H1 (cell line): ENCODE measurements around the gene ABHD8. TPM values are rescaled to one million over a fixed set of nuclear protein-coding genes. Genes with fewer than 3 reads are reported as not detected.

Source experiments
- CTCF ChIA-PET: fragments of 300-600 bp; sonication (Branson Sonifier 250); formaldehyde crosslinking; loops from one replicate; lab custom pipeline; 2021; ENCODE audit not compliant: partially characterized antibody; lab: Charles Lee
- POLR2A ChIA-PET: fragments of 300-600 bp; sonication (Branson Sonifier 250); formaldehyde crosslinking; loops from one replicate; lab custom pipeline; 2021; ENCODE audit warnings: inconsistent platforms; ENCODE audit not compliant: partially characterized antibody; lab: Charles Lee
- DNase-seq, 2 experiments: peaks; one replicate each; pipeline versions ENCODE4 v3.0.0 to v3.0.0-alpha.2; 2010 to 2022; ENCODE audit warnings: low spot score in 2 of 2, low read depth in 1 of 2, mixed read lengths in 1 of 2
- FAIRE-seq: peaks from 2 replicates; lab custom pipeline; 2011; peaks lifted over from hg19 to GRCh38; lab: Jason Lieb, UNC
- H2AFZ ChIP-seq: 2 replicates; pipeline ENCODE4 v1.8.1; 2012; ENCODE audit warnings: low read length, inconsistent platforms
- H2AK5ac ChIP-seq: 2 replicates; pipeline ENCODE4 v1.6.1; 2013; ENCODE audit warnings: low read depth, low read length
- H2BK120ac ChIP-seq: replicated peaks from 2 replicates; pipeline ENCODE3; 2013; ENCODE audit warnings: low read depth, low read length, inconsistent platforms
- H2BK12ac ChIP-seq: 2 replicates; pipeline ENCODE4 v1.6.1; 2013; ENCODE audit warnings: low read depth, low read length
- H2BK15ac ChIP-seq: 2 replicates; pipeline ENCODE4 v1.6.1; 2013; ENCODE audit warnings: low read length
- H2BK20ac ChIP-seq: 2 replicates; pipeline ENCODE4 v1.6.1; 2013; ENCODE audit warnings: low read length
- H2BK5ac ChIP-seq: 2 replicates; pipeline ENCODE4 v1.6.1; 2013; ENCODE audit warnings: low read depth, low read length
- H3K14ac ChIP-seq: 2 replicates; pipeline ENCODE4 v1.6.1; 2013; ENCODE audit warnings: inconsistent platforms; ENCODE audit not compliant: insufficient read length
- H3K18ac ChIP-seq: 2 replicates; pipeline ENCODE4 v1.6.1; 2013; ENCODE audit warnings: low read length; ENCODE audit errors: extremely low read depth
- H3K23ac ChIP-seq: 2 replicates; pipeline ENCODE4 v1.6.1; 2013; ENCODE audit warnings: inconsistent platforms; ENCODE audit not compliant: insufficient read length
- H3K23me2 ChIP-seq: 2 replicates; pipeline ENCODE4 v1.6.1; 2013; ENCODE audit warnings: low read depth, low read length
- H3K27ac ChIP-seq: 2 replicates; pipeline ENCODE4 v1.6.1; 2011; ENCODE audit warnings: low read depth, low read length, inconsistent platforms
- H3K27me3 ChIP-seq, 4 experiments: replicated peaks in 1 of 4; 1 replicate in 1 of 4; 2 replicates in 3 of 4; pipeline versions ENCODE4 v1.6.1 to v1.8.1; 2011 to 2013; ENCODE audit warnings: low read length in 3 of 4, mild to moderate bottlenecking in 3 of 4, inconsistent platforms in 2 of 4, mixed read lengths in 2 of 4, moderate library complexity in 1 of 4; ENCODE audit not compliant: control insufficient read depth in 3 of 4, insufficient read depth in 3 of 4; ENCODE audit errors: extremely low read depth in 1 of 4
- H3K36me3 ChIP-seq, 4 experiments: 2 replicates each; pipeline versions ENCODE4 v1.6.1 to v1.8.1; 2011 to 2013; ENCODE audit warnings: mild to moderate bottlenecking in 4 of 4, low read length in 3 of 4, moderate library complexity in 2 of 4, control low read depth in 1 of 4, inconsistent platforms in 1 of 4; ENCODE audit not compliant: insufficient read depth in 4 of 4, control insufficient read depth in 2 of 4
- H3K4ac ChIP-seq: replicated peaks from 2 replicates; pipeline ENCODE3; 2013; ENCODE audit warnings: low read length, low read depth, mixed read lengths, inconsistent platforms; ENCODE audit not compliant: insufficient read length
- H3K4me1 ChIP-seq, 4 experiments: replicated peaks in 1 of 4; 1 replicate in 1 of 4; 2 replicates in 3 of 4; pipeline versions ENCODE4 v1.6.1 to v1.8.1; 2011 to 2013; ENCODE audit warnings: low read length in 3 of 4, inconsistent platforms in 2 of 4, mixed read lengths in 1 of 4; ENCODE audit not compliant: insufficient read depth in 4 of 4, control insufficient read depth in 3 of 4
- H3K4me2 ChIP-seq, 2 experiments: 2 replicates each; pipeline versions ENCODE4 v1.6.1 to v1.8.1; 2011 to 2013; ENCODE audit warnings: low read depth in 2 of 2, low read length in 2 of 2, control low read depth in 1 of 2, inconsistent platforms in 1 of 2, mild to moderate bottlenecking in 1 of 2; ENCODE audit not compliant: insufficient read depth in 1 of 2
- H3K4me3 ChIP-seq, 4 experiments: fragments of 200-600, 300-600 bp in 1 of 4; sonication (generic), shearing (Covaris generic), sonication (Bioruptor Twin) in 1 of 4; 2 replicates each; pipeline versions ENCODE4 v1.5.1 to v1.8.1; 2011 to 2016; ENCODE audit warnings: low read length in 4 of 4, low read depth in 3 of 4, control low read depth in 2 of 4, inconsistent platforms in 2 of 4, mild to moderate bottlenecking in 2 of 4, mixed read lengths in 1 of 4, moderate library complexity in 1 of 4; ENCODE audit not compliant: insufficient read depth in 2 of 4; ENCODE audit errors: extremely low read depth in 1 of 4
- H3K56ac ChIP-seq: replicated peaks from 2 replicates; pipeline ENCODE3; 2013; ENCODE audit warnings: low read depth, mild to moderate bottlenecking, mixed read lengths, low read length, inconsistent platforms; ENCODE audit not compliant: insufficient read length
- H3K79me1 ChIP-seq: 2 replicates; pipeline ENCODE4 v1.6.1; 2013; ENCODE audit warnings: low read depth, low read length, control low read depth
- H3K79me2 ChIP-seq, 2 experiments: 2 replicates each; pipeline versions ENCODE4 v1.6.1 to v1.8.1; 2012 to 2013; ENCODE audit warnings: low read length in 2 of 2, mild to moderate bottlenecking in 2 of 2, inconsistent platforms in 1 of 2; ENCODE audit not compliant: insufficient read depth in 2 of 2, control insufficient read depth in 1 of 2
- H3K9ac ChIP-seq, 4 experiments: replicated peaks in 1 of 4; 1 replicate in 1 of 4; 2 replicates in 3 of 4; pipeline versions ENCODE4 v1.6.1 to v1.8.1; 2011 to 2013; ENCODE audit warnings: low read depth in 3 of 4, low read length in 3 of 4, control low read depth in 2 of 4, mild to moderate bottlenecking in 2 of 4, moderate library complexity in 2 of 4, inconsistent platforms in 1 of 4; ENCODE audit errors: extremely low read depth in 1 of 4
- H3K9me3 ChIP-seq, 2 experiments: 2 replicates each; pipeline versions ENCODE4 v1.6.1 to v1.8.1; 2012 to 2013; ENCODE audit warnings: mild to moderate bottlenecking in 2 of 2, moderate library complexity in 2 of 2, control low read depth in 1 of 2, inconsistent platforms in 1 of 2, low read depth in 1 of 2, low read length in 1 of 2, mixed read lengths in 1 of 2; ENCODE audit not compliant: insufficient read depth in 2 of 2
- H4K20me1 ChIP-seq, 2 experiments: replicated peaks in 1 of 2; 2 replicates each; pipeline versions ENCODE3 to v1.8.1; 2011 to 2013; ENCODE audit warnings: inconsistent platforms in 2 of 2, low read length in 2 of 2, mild to moderate bottlenecking in 1 of 2; ENCODE audit not compliant: insufficient read depth in 2 of 2, control insufficient read depth in 1 of 2
- H4K5ac ChIP-seq: 2 replicates; pipeline ENCODE4 v1.6.1; 2013; ENCODE audit warnings: low read length, low read depth, mixed read lengths, inconsistent platforms; ENCODE audit not compliant: insufficient read length
- H4K8ac ChIP-seq: 2 replicates; pipeline ENCODE4 v1.8.0; 2013; ENCODE audit warnings: mild to moderate bottlenecking, moderate library complexity, low read length, inconsistent platforms; ENCODE audit not compliant: insufficient read depth; ENCODE audit errors: extremely low read depth
- H4K91ac ChIP-seq: replicated peaks from 2 replicates; pipeline ENCODE3; 2013; ENCODE audit warnings: low read length, mixed read lengths, inconsistent platforms; ENCODE audit not compliant: insufficient read length
- BACH1 ChIP-seq: IDR thresholded peaks from 2 replicates; pipeline ENCODE4 v1.6.1; 2012; ENCODE audit warnings: low read length, improper control_type of control experiment
- GABPA ChIP-seq: IDR thresholded peaks from 2 replicates; pipeline ENCODE4 v1.6.1; 2011; ENCODE audit warnings: mild to moderate bottlenecking, low read length, moderate library complexity, borderline replicate concordance; ENCODE audit not compliant: insufficient read depth
- JUN ChIP-seq: IDR thresholded peaks from 2 replicates; pipeline ENCODE4 v1.6.1; 2011; ENCODE audit warnings: low read depth, mild to moderate bottlenecking, improper control_type of control experiment, low read length
- MAFK ChIP-seq: IDR thresholded peaks from 2 replicates; pipeline ENCODE4 v1.6.1; 2012; ENCODE audit warnings: low read depth, mild to moderate bottlenecking, improper control_type of control experiment, low read length
- NANOG ChIP-seq: IDR thresholded peaks from 2 replicates; pipeline ENCODE4 v1.6.1; 2011; ENCODE audit warnings: low read length, low read depth, mild to moderate bottlenecking, inconsistent platforms; ENCODE audit not compliant: insufficient read depth, poor library complexity, severe bottlenecking
- RXRA ChIP-seq: IDR thresholded peaks from 2 replicates; pipeline ENCODE4 v1.6.1; 2011; ENCODE audit warnings: low read depth, mild to moderate bottlenecking, low read length, moderate library complexity; ENCODE audit not compliant: insufficient read depth
- SUZ12 ChIP-seq: fragments of 200-600 bp; sonication (generic); IDR thresholded peaks from 2 replicates; pipeline ENCODE4 v1.6.1; 2012; ENCODE audit warnings: mild to moderate bottlenecking, inconsistent platforms, low read length, moderate library complexity, mixed read lengths
- USF2 ChIP-seq: IDR thresholded peaks from 2 replicates; pipeline ENCODE4 v1.6.1; 2011; ENCODE audit warnings: low read length, improper control_type of control experiment
- WGBS, 2 experiments: shearing (Covaris generic) in 1 of 2; methylation state at CpG; one replicate each; pipeline versions ENCODE4 v1.1.6 to v1.1.7; 2013 to 2015; ENCODE audit warnings: low lambda C conversion rate in 2 of 2, mixed read lengths in 2 of 2, inconsistent platforms in 1 of 2, low coverage in 1 of 2, missing lambda C conversion rate in 1 of 2; ENCODE audit not compliant: insufficient replicate concordance in 2 of 2, insufficient coverage in 1 of 2, insufficient read length in 1 of 2; ENCODE audit errors: extremely low coverage in 1 of 2, missing lambda C conversion rate in 1 of 2; 5-methylcytosine and 5-hydroxymethylcytosine counted together
- polyA plus RNA-seq, 7 experiments: library from polyadenylated mRNA; depleted of rRNA in 3 of 7; stranded (reverse) in 5 of 7; unstranded in 2 of 7; fragments of >200 nt in 5 of 7; fragments of 200-250 nt in 2 of 7; gene quantifications; 1 replicate in 5 of 7; 2 replicates in 1 of 7; 4 replicates in 1 of 7; pipeline versions ENCODE4 v1.2.1 to v1.2.3, GENCODE V29; 2011 to 2013; ENCODE audit warnings: missing spikeins in 2 of 7, mixed read lengths in 2 of 7
- total RNA-seq: library from RNA; stranded (reverse); fragmentation: NEBNext Ultra II Directional; extraction: Animal tissue kit (Norgen Biotek cat#: 25700); gene quantifications from 2 replicates; pipeline ENCODE4 v1.2.1, GENCODE V29; 2021

The ABHD8 gene
- total and polyA plus RNA-seq, 2 of the 8 experiments (the other 6 are each of a cell fraction or from before 2014, with no cell fraction given): 11.3 to 18.7 TPM

DNA sequence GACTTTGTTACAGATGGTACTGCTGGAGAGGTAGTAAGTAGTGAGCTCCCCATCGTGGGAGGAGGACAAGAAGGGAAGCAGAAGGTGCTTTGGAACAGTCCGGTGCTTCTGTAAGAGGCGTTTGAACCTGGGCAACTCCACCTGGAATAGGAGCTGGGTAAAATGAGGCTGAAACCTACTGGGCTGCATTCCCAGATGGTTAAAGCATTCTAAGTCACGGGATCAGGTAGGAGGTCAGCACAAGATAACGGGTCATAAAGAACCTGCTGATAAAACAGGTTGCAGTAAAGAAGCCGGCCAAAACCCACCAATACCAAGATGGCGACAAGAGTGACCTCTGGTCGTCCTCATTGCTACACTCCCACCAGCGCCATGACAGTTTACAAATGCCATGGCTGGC, 16.5 kb downstream of the ABHD8 start:
- Histone ChIP-seq H3K9ac (no peak overlapping the region), H3K79me1 (no peaks in the 10 kb centered on the region; the same call in 1 of the 2 replicates), H3K14ac (no peak overlapping the region), H3K4me1 (no peaks in the 10 kb centered on the region; a peak in 2 of 7 replicates), H2BK120ac (no peak overlapping the region), H3K23ac (no peak overlapping the region), H4K91ac (no peak overlapping the region), H4K8ac (no peak overlapping the region), H3K27me3 (peaks cover 0 to 3% (median 0%) of the 10 kb centered on the region in 4 experiments; a peak in 3 of 7 replicates)
- TF ChIP-seq USF2: no peak
- TF ChIP-seq MAFK: no peak
- TF ChIP-seq RXRA: no peak
- no peak for TF ChIP-seq NANOG
- no peak for TF ChIP-seq SUZ12
- no peak for TF ChIP-seq BACH1
- no peak for TF ChIP-seq GABPA
- no peak for TF ChIP-seq JUN
- TF ChIP-seq, all 59 proteins: peak for 0
- no peak overlapping the region for H3K18ac ChIP-seq
- no peak overlapping the region for H4K5ac ChIP-seq
- H3K4me2 ChIP-seq: no peak overlapping the region
- no peak overlapping the region for H2AFZ ChIP-seq
- H3K9me3 ChIP-seq: peaks cover 0 to 6% of the 10 kb centered on the region in 2 experiments; a peak in 1 of 4 replicates
- FAIRE-seq: no peak
- no peak overlapping the region for H3K27ac ChIP-seq
- ChIA-PET CTCF (interaction anchor here (0.6 to 2.3 kb wide), 4 partner anchors 27 to 180 kb away, joined by 3 to 13 read pairs (median 4); no protein-coding TSS in a partner anchor), POLR2A (interaction anchor here (0.9 to 1.6 kb wide), 5 partner anchors 20 to 71 kb away, joined by 3 to 5 read pairs (median 3); partner anchors contain the start of genes BABAM1, DDA1 and USE1)
- H3K79me2 ChIP-seq: no peaks in the 10 kb centered on the region
- H4K20me1 ChIP-seq: peaks cover 0 to 1% of the 10 kb centered on the region in 2 experiments
- no peak overlapping the region for H2BK5ac ChIP-seq
- no peak overlapping the region for H2BK12ac ChIP-seq
- H2BK15ac ChIP-seq: no peak overlapping the region
- no peak overlapping the region for H3K4me3 ChIP-seq
- H3K56ac ChIP-seq: no peak overlapping the region
- WGBS, 2 experiments: 91% methylated on average over 9 of the region's 9 CpGs; no CpG with 5 or more reads in 1 of the 2 experiments
- no peaks in the 10 kb centered on the region; the same call in 1 of the 2 replicates for H3K23me2 ChIP-seq
- H3K4ac ChIP-seq: no peak overlapping the region
- H2AK5ac ChIP-seq: no peak overlapping the region
- no peaks in the 10 kb centered on the region for H3K36me3 ChIP-seq
- DNase-seq: no peak
- no peak overlapping the region for H2BK20ac ChIP-seq
